ENCODE data around the gene MEX3C. TPM values are rescaled to one million over a fixed set of nuclear protein-coding genes. Genes with fewer than 3 reads are reported as not detected.

MEX3C gene
- total RNA-seq (10 to 100 TPM; 47.2 to 55.5 TPM), polyA plus RNA-seq (ENCODE audit: insufficient read length in 2 of 2) (10 to 100 TPM; 45.7 to 65.5 TPM)
- long read RNA-seq, donor 1, transcript MEX3C-201 (2 exons, 3,781 nt) = major isoform, 13 of 13 reads
- long read RNA-seq, donor 1, partial matches to known transcripts = 0 of 13 reads
- long read RNA-seq, donor 1, other reads (novel, unspliced or antisense) = 0 of 13 reads
- long read RNA-seq, donor 2, transcript MEX3C-201 (2 exons, 3,781 nt) = major isoform, 7 of 9 reads
- long read RNA-seq, donor 2, partial matches to known transcripts = 0 of 9 reads
- long read RNA-seq, donor 2, other reads (novel, unspliced or antisense) = 0 of 9 reads
- long read RNA-seq, donor 3, transcript MEX3C-201 (2 exons, 3,781 nt) = major isoform, 7 of 8 reads
- long read RNA-seq, donor 3, partial matches to known transcripts = 0 of 8 reads
- long read RNA-seq, donor 3, other reads (novel, unspliced or antisense) = 0 of 8 reads
- long read RNA-seq, donor 4, transcript MEX3C-201 (2 exons, 3,781 nt) = major isoform, 24 of 26 reads
- long read RNA-seq, donor 4, partial matches to known transcripts = 0 of 26 reads
- long read RNA-seq, donor 4, other reads (novel, unspliced or antisense) = 0 of 26 reads

GRCh38 chr18:51197661-51198424 lies at the start of gene MEX3C:
Gene MEX3C, minus strand, starts transcription at chr18:51197681. Its CDS starts 361 bp downstream, at chr18:51197320.
- Histone ChIP-seq H3K36me3 (ENCODE audit: control insufficient read depth, insufficient read depth, low read length) (no peaks in the 10 kb centered on the region), H3K27me3 (ENCODE audit: control insufficient read depth, insufficient read depth, low read length) (no peaks in the 10 kb centered on the region), H3K4me3 (ENCODE audit: low read depth, low read length) (peak within 1 kb of the TSS; percentile 85), H3K27ac (ENCODE audit: low read depth, low read length) (peak within 1 kb of the TSS; percentile 100), H3K4me1 (ENCODE audit: control insufficient read depth, insufficient read depth, low read length) (peaks cover 9% of the 10 kb centered on the region), H3K9me3 (ENCODE audit: control insufficient read depth, insufficient read depth, low read length) (no peaks in the 10 kb centered on the region)
- WGBS (ENCODE audit: insufficient coverage) = 0% methylated on average over 38 of the region's 51 CpGs
- DNase-seq (ENCODE audit: low read depth in 4 of 6, low spot score in 6 of 6) = peak; percentile 100

- no peak for DNase-seq (ENCODE audit: low read depth in 4 of 6, low spot score in 6 of 6)
- no peaks in the 10 kb centered on the region for H3K9me3 ChIP-seq (ENCODE audit: control insufficient read depth, insufficient read depth, low read length)
- no peaks in the 10 kb centered on the region for H3K27me3 ChIP-seq (ENCODE audit: control insufficient read depth, insufficient read depth, low read length)
- H3K4me1 ChIP-seq (ENCODE audit: control insufficient read depth, insufficient read depth, low read length) = no peaks in the 10 kb centered on the region
- H3K4me3 ChIP-seq (ENCODE audit: low read depth, low read length) = no peak overlapping the region
- no peak overlapping the region for H3K27ac ChIP-seq (ENCODE audit: low read depth, low read length)
- no peaks in the 10 kb centered on the region for H3K36me3 ChIP-seq (ENCODE audit: control insufficient read depth, insufficient read depth, low read length)
- WGBS (ENCODE audit: insufficient coverage) = 87% methylated on average over 3 of the region's 3 CpGs
These were observed 43.7 kb upstream of the MEX3C start for GRCh38 chr18:51241226-51241625.

GRCh38 chr18:51236225-51236624 lies 38.7 kb upstream of the MEX3C start:
- H3K4me3 ChIP-seq (ENCODE audit: low read depth, low read length) = no peak overlapping the region
- WGBS (ENCODE audit: insufficient coverage) = no CpG with 5 or more reads among the region's 2 CpGs
- no peak for DNase-seq (ENCODE audit: low read depth in 4 of 6, low spot score in 6 of 6)
- no peaks in the 10 kb centered on the region for H3K27me3 ChIP-seq (ENCODE audit: control insufficient read depth, insufficient read depth, low read length)
- H3K9me3 ChIP-seq (ENCODE audit: control insufficient read depth, insufficient read depth, low read length) = no peaks in the 10 kb centered on the region
- H3K36me3 ChIP-seq (ENCODE audit: control insufficient read depth, insufficient read depth, low read length) = no peaks in the 10 kb centered on the region
- no peak overlapping the region for H3K27ac ChIP-seq (ENCODE audit: low read depth, low read length)
- H3K4me1 ChIP-seq (ENCODE audit: control insufficient read depth, insufficient read depth, low read length) = no peaks in the 10 kb centered on the region

GRCh38 chr18:51235009-51235789 lies 37.7 kb upstream of the MEX3C start:
- H3K4me1 ChIP-seq (ENCODE audit: control insufficient read depth, insufficient read depth, low read length) = no peaks in the 10 kb centered on the region
- no peak overlapping the region for H3K27ac ChIP-seq (ENCODE audit: low read depth, low read length)
- no peaks in the 10 kb centered on the region for H3K36me3 ChIP-seq (ENCODE audit: control insufficient read depth, insufficient read depth, low read length)
- no peak overlapping the region for H3K4me3 ChIP-seq (ENCODE audit: low read depth, low read length)
- no peaks in the 10 kb centered on the region for H3K9me3 ChIP-seq (ENCODE audit: control insufficient read depth, insufficient read depth, low read length)
- H3K27me3 ChIP-seq (ENCODE audit: control insufficient read depth, insufficient read depth, low read length) = no peaks in the 10 kb centered on the region
- 100% methylated on average over 1 of the region's 6 CpGs for WGBS (ENCODE audit: insufficient coverage)
- peak in 1 of 6 donors; percentile 62 for DNase-seq (ENCODE audit: low read depth in 4 of 6, low spot score in 6 of 6)

GRCh38 chr18:51234117-51235008 lies 36.9 kb upstream of the MEX3C start:
- Histone ChIP-seq H3K36me3 (ENCODE audit: control insufficient read depth, insufficient read depth, low read length) (no peaks in the 10 kb centered on the region), H3K4me3 (ENCODE audit: low read depth, low read length) (no peak overlapping the region), H3K9me3 (ENCODE audit: control insufficient read depth, insufficient read depth, low read length) (no peaks in the 10 kb centered on the region), H3K27ac (ENCODE audit: low read depth, low read length) (no peak overlapping the region), H3K27me3 (ENCODE audit: control insufficient read depth, insufficient read depth, low read length) (no peaks in the 10 kb centered on the region), H3K4me1 (ENCODE audit: control insufficient read depth, insufficient read depth, low read length) (no peaks in the 10 kb centered on the region)
- no peak for DNase-seq (ENCODE audit: low read depth in 4 of 6, low spot score in 6 of 6)
- 84% methylated on average over 5 of the region's 11 CpGs for WGBS (ENCODE audit: insufficient coverage)

- Histone ChIP-seq H3K27ac (ENCODE audit: low read depth, low read length) (no peak overlapping the region), H3K4me3 (ENCODE audit: low read depth, low read length) (no peak overlapping the region), H3K4me1 (ENCODE audit: control insufficient read depth, insufficient read depth, low read length) (no peaks in the 10 kb centered on the region), H3K9me3 (ENCODE audit: control insufficient read depth, insufficient read depth, low read length) (no peaks in the 10 kb centered on the region), H3K36me3 (ENCODE audit: control insufficient read depth, insufficient read depth, low read length) (no peaks in the 10 kb centered on the region), H3K27me3 (ENCODE audit: control insufficient read depth, insufficient read depth, low read length) (no peaks in the 10 kb centered on the region)
- no peak for DNase-seq (ENCODE audit: low read depth in 4 of 6, low spot score in 6 of 6)
- 90% methylated on average over 4 of the region's 4 CpGs for WGBS (ENCODE audit: insufficient coverage)
These were observed 31.8 kb upstream of the MEX3C start for GRCh38 chr18:51229328-51229727.

GRCh38 chr18:51227660-51228059 lies 30.2 kb upstream of the MEX3C start:
- Histone ChIP-seq H3K27ac (ENCODE audit: low read depth, low read length) (no peak overlapping the region), H3K36me3 (ENCODE audit: control insufficient read depth, insufficient read depth, low read length) (no peaks in the 10 kb centered on the region), H3K4me1 (ENCODE audit: control insufficient read depth, insufficient read depth, low read length) (no peaks in the 10 kb centered on the region), H3K4me3 (ENCODE audit: low read depth, low read length) (no peak overlapping the region), H3K27me3 (ENCODE audit: control insufficient read depth, insufficient read depth, low read length) (no peaks in the 10 kb centered on the region), H3K9me3 (ENCODE audit: control insufficient read depth, insufficient read depth, low read length) (peaks cover 3% of the 10 kb centered on the region)
- WGBS (ENCODE audit: insufficient coverage) = no CpG with 5 or more reads among the region's 1 CpG
- no peak for DNase-seq (ENCODE audit: low read depth in 4 of 6, low spot score in 6 of 6)

GRCh38 chr18:51226587-51227350 lies 29.3 kb upstream of the MEX3C start:
- no peak for DNase-seq (ENCODE audit: low read depth in 4 of 6, low spot score in 6 of 6)
- H3K4me1 ChIP-seq (ENCODE audit: control insufficient read depth, insufficient read depth, low read length) = no peaks in the 10 kb centered on the region
- WGBS (ENCODE audit: insufficient coverage) = 92% methylated on average over 4 of the region's 4 CpGs
- H3K36me3 ChIP-seq (ENCODE audit: control insufficient read depth, insufficient read depth, low read length) = no peaks in the 10 kb centered on the region
- no peaks in the 10 kb centered on the region for H3K27me3 ChIP-seq (ENCODE audit: control insufficient read depth, insufficient read depth, low read length)
- no peak overlapping the region for H3K4me3 ChIP-seq (ENCODE audit: low read depth, low read length)
- H3K9me3 ChIP-seq (ENCODE audit: control insufficient read depth, insufficient read depth, low read length) = peaks cover 3% of the 10 kb centered on the region
- H3K27ac ChIP-seq (ENCODE audit: low read depth, low read length) = no peak overlapping the region

All from spinal cord (tissue), 10 donors.